Stimulated activated CD4-positive, alpha-beta T cell treated with anti-CD3 and anti-CD28 coated beads, Interleukin-12 subunit alpha, Interleukin-12 subunit beta, amount 100 ng/mL, for 4 hours (primary cell): ENCODE data around the gene DCHS1.
A peak's percentile ranks its signal among the peaks of the same experiment; 100 is the strongest.

Experiments used
- DNase-seq: peaks from one replicate; pipeline ENCODE4 v3.0.0-alpha.2; 2020

The DCHS1 gene

GRCh38 chr11:6625156-6625831, 30.3 kb downstream of the DCHS1 start:
- no peak for DNase-seq

- no peak for DNase-seq
Measured at GRCh38 chr11:6623391-6624363, 31.9 kb downstream of the DCHS1 start.

- no peak for DNase-seq
Measured at GRCh38 chr11:6622261-6623171, 33.1 kb downstream of the DCHS1 start.

- no peak for DNase-seq
Measured at GRCh38 chr11:6621711-6622211, 33.8 kb downstream of the DCHS1 start.

GRCh38 chr11:6620636-6621035, 35.0 kb downstream of the DCHS1 start:
- DNase-seq = no peak

- peak; percentile 76 for DNase-seq
Measured at GRCh38 chr11:6619004-6619745, 36.4 kb downstream of the DCHS1 start, which contains the start of gene TPP1. Gene TPP1 (minus strand): TSS chr11:6619422. CDS start chr11:6619400, 22 bp downstream.

- peak; percentile 51 for DNase-seq
Measured at GRCh38 chr11:6618117-6619003, 37.2 kb downstream of the DCHS1 start.

- DNase-seq = no peak
Measured at GRCh38 chr11:6617315-6617781, 38.3 kb downstream of the DCHS1 start.

GRCh38 chr11:6616596-6617250, 38.9 kb downstream of the DCHS1 start:
- no peak for DNase-seq

- DNase-seq = no peak
Measured at GRCh38 chr11:6615882-6616585, 39.6 kb downstream of the DCHS1 start.

- DNase-seq = no peak
Measured at GRCh38 chr11:6615046-6615445, 40.6 kb downstream of the DCHS1 start.

- DNase-seq = no peak
Measured at GRCh38 chr11:6614446-6614845, 41.2 kb downstream of the DCHS1 start.

GRCh38 chr11:6613496-6613895, 42.1 kb downstream of the DCHS1 start:
- DNase-seq = no peak

GRCh38 chr11:6612213-6613041, 43.2 kb downstream of the DCHS1 start, which contains the start of gene TAF10:
Gene TAF10 (minus strand): TSS chr11:6612216. CDS start chr11:6612189, 27 bp downstream.
- peak; percentile 94 for DNase-seq

GRCh38 chr11:6611963-6612212, 43.7 kb downstream of the DCHS1 start:
- no peak for DNase-seq

- DNase-seq = no peak
Measured at GRCh38 chr11:6611092-6611962, 44.3 kb downstream of the DCHS1 start.

GRCh38 chr11:6610591-6610990, 45.0 kb downstream of the DCHS1 start:
- no peak for DNase-seq
